BLaER1 treated with 17β-estradiol and CSF1 and Interleukin-3, amounts not matched to agents 10 nM and 100 nM (cell line): Measurements from ENCODE around the gene STX18.
A peak's percentile ranks its signal among the peaks of the same experiment; 100 is the strongest.

ENCODE experiments used
- H3K27ac ChIP-seq, 11 experiments: shearing (Covaris generic); formaldehyde crosslinking; 2 replicates each; pipeline ENCODE4 v1.8.1; 2022
- H3K27me3 ChIP-seq, 11 experiments: shearing (Covaris generic); formaldehyde crosslinking; 2 replicates each; pipeline ENCODE4 v1.8.1; 2022
- H3K36me3 ChIP-seq, 11 experiments: shearing (Covaris generic); formaldehyde crosslinking; 2 replicates each; pipeline ENCODE4 v1.8.1; 2022
- H3K4me1 ChIP-seq, 10 experiments: shearing (Covaris generic); formaldehyde crosslinking; 2 replicates each; pipeline ENCODE4 v1.8.1; 2022
- H3K4me2 ChIP-seq, 11 experiments: shearing (Covaris generic); formaldehyde crosslinking; 2 replicates each; pipeline ENCODE4 v1.8.1; 2022
- H3K4me3 ChIP-seq, 10 experiments: shearing (Covaris generic); formaldehyde crosslinking; 2 replicates each; pipeline ENCODE4 v1.8.1; 2022
- H3K9ac ChIP-seq, 11 experiments: shearing (Covaris generic); formaldehyde crosslinking; 2 replicates each; pipeline ENCODE4 v1.8.1; 2022
- H3K9me3 ChIP-seq, 11 experiments: shearing (Covaris generic); formaldehyde crosslinking; replicated peaks in 1 of 11; 2 replicates each; pipeline ENCODE4 v1.8.1; 2022
- H4K20me1 ChIP-seq, 11 experiments: shearing (Covaris generic); formaldehyde crosslinking; 2 replicates each; pipeline ENCODE4 v1.8.1; 2022
- Cebpa-rat ChIP-seq, 11 experiments: shearing (Covaris generic); IDR thresholded peaks; 2 replicates each; pipeline ENCODE4 v1.8.1; 2022

The STX18 gene

GRCh38 chr4:4486969-4487368, 54.9 kb downstream of the STX18 start:
- 0 out of 22 replicates have a peak, but pooled peaks cover 0 to 9% (median 0%) of the 10 kb centered on the region in 11 experiments for H3K36me3 ChIP-seq
- H3K27ac ChIP-seq, result no peak overlapping the region
- H3K4me1 ChIP-seq, result peaks cover 7 to 25% (median 19%) of the 10 kb centered on the region in 10 experiments; a peak in 19 of 20 replicates
- TF ChIP-seq Cebpa-rat (IDR thresholded peaks at IDR 0.05), result no peak
- H3K4me2 ChIP-seq, result no peak overlapping the region
- H4K20me1 ChIP-seq, result peaks cover 53 to 97% (median 79%) of the 10 kb centered on the region in 11 experiments
- H3K9ac ChIP-seq, result no peak overlapping the region
- no peaks in the 10 kb centered on the region for H3K9me3 ChIP-seq
- H3K27me3 ChIP-seq, result no peaks in the 10 kb centered on the region
- no peak overlapping the region for H3K4me3 ChIP-seq

GRCh38 chr4:4485806-4486205, 56.0 kb downstream of the STX18 start:
- Histone ChIP-seq H3K27me3 (no peaks in the 10 kb centered on the region), H3K36me3 (0 out of 22 replicates have a peak, but pooled peaks cover 0 to 9% (median 0%) of the 10 kb centered on the region in 11 experiments), H3K27ac (no peak overlapping the region), H3K4me2 (peak overlapping the region in 8 of 11 experiments; percentile 11 to 55 (median 38); a peak in 13 of 22 replicates), H3K9ac (no peak overlapping the region), H3K9me3 (no peaks in the 10 kb centered on the region), H4K20me1 (peaks cover 65 to 97% (median 91%) of the 10 kb centered on the region in 11 experiments), H3K4me1 (peaks cover 0 to 14% (median 11%) of the 10 kb centered on the region in 10 experiments; a peak in 14 of 20 replicates), H3K4me3 (no peak overlapping the region)
- no peak for TF ChIP-seq Cebpa-rat (IDR thresholded peaks at IDR 0.05)

GRCh38 chr4:4481399-4481994, 60.4 kb downstream of the STX18 start:
- Histone ChIP-seq H3K9ac (no peak overlapping the region), H3K4me2 (no peak overlapping the region)

GRCh38 chr4:4480685-4481398, 61.0 kb downstream of the STX18 start:
- Histone ChIP-seq H3K36me3 (peaks cover 0 to 19% (median 0%) of the 10 kb centered on the region in 11 experiments; a peak in 4 of 22 replicates), H3K4me2 (no peak overlapping the region), H4K20me1 (peaks cover 70 to 97% (median 86%) of the 10 kb centered on the region in 11 experiments), H3K27ac (no peak overlapping the region), H3K9ac (no peak overlapping the region), H3K27me3 (no peaks in the 10 kb centered on the region), H3K4me1 (peaks cover 0 to 9% (median 7%) of the 10 kb centered on the region in 10 experiments; a peak in 14 of 20 replicates), H3K4me3 (no peak overlapping the region), H3K9me3 (no peaks in the 10 kb centered on the region)
- no peak for TF ChIP-seq Cebpa-rat (IDR thresholded peaks at IDR 0.05)

More at GRCh38 chr4:4481399-4481994, 60.4 kb downstream of the STX18 start:
- Histone ChIP-seq H3K4me3 (no peak overlapping the region), H3K27me3 (no peaks in the 10 kb centered on the region), H3K4me1 (peaks cover 0 to 13% (median 9%) of the 10 kb centered on the region in 10 experiments; a peak in 14 of 20 replicates), H4K20me1 (peaks cover 74 to 100% (median 92%) of the 10 kb centered on the region in 11 experiments), H3K36me3 (peaks cover 0 to 19% (median 0%) of the 10 kb centered on the region in 11 experiments; a peak in 4 of 22 replicates), H3K9me3 (no peaks in the 10 kb centered on the region), H3K27ac (no peak overlapping the region)
- TF ChIP-seq Cebpa-rat (IDR thresholded peaks at IDR 0.05), result no peak

- Histone ChIP-seq H3K4me2 (no peak overlapping the region), H3K4me3 (no peak overlapping the region), H3K27ac (no peak overlapping the region)
These were observed 61.6 kb downstream of the STX18 start for GRCh38 chr4:4480205-4480604.

GRCh38 chr4:4479366-4479765, 62.5 kb downstream of the STX18 start:
- Histone ChIP-seq H4K20me1 (peaks cover 61 to 97% (median 80%) of the 10 kb centered on the region in 11 experiments), H3K27me3 (no peaks in the 10 kb centered on the region), H3K9me3 (no peaks in the 10 kb centered on the region), H3K27ac (no peak overlapping the region), H3K36me3 (peaks cover 0 to 19% (median 0%) of the 10 kb centered on the region in 11 experiments; a peak in 4 of 22 replicates), H3K4me1 (peaks cover 0 to 8% (median 0%) of the 10 kb centered on the region in 10 experiments; a peak in 5 of 20 replicates), H3K4me3 (no peak overlapping the region), H3K4me2 (no peak overlapping the region), H3K9ac (no peak overlapping the region)
- no peak for TF ChIP-seq Cebpa-rat (IDR thresholded peaks at IDR 0.05)

More at GRCh38 chr4:4480205-4480604, 61.6 kb downstream of the STX18 start:
- H3K9me3 ChIP-seq, result no peaks in the 10 kb centered on the region
- H4K20me1 ChIP-seq, result peaks cover 64 to 97% (median 84%) of the 10 kb centered on the region in 11 experiments
- H3K36me3 ChIP-seq, result peaks cover 0 to 19% (median 0%) of the 10 kb centered on the region in 11 experiments; a peak in 4 of 22 replicates
- H3K27me3 ChIP-seq, result no peaks in the 10 kb centered on the region
- H3K4me1 ChIP-seq, result peaks cover 0 to 3% (median under 1%) of the 10 kb centered on the region in 10 experiments; a peak in 8 of 20 replicates
- TF ChIP-seq Cebpa-rat (IDR thresholded peaks at IDR 0.05), result no peak
- H3K9ac ChIP-seq, result no peak overlapping the region

- Histone ChIP-seq H3K4me1 (peaks cover 0 to 22% (median 3%) of the 10 kb centered on the region in 10 experiments; a peak in 8 of 20 replicates), H3K9ac (no peak overlapping the region), H3K36me3 (peaks cover 0 to 19% (median 0%) of the 10 kb centered on the region in 11 experiments; a peak in 5 of 22 replicates), H3K27ac (no peak overlapping the region), H3K4me3 (no peak overlapping the region), H3K9me3 (no peaks in the 10 kb centered on the region), H3K4me2 (no peak overlapping the region), H4K20me1 (peaks cover 62 to 97% (median 82%) of the 10 kb centered on the region in 11 experiments), H3K27me3 (no peaks in the 10 kb centered on the region)
- no peak for TF ChIP-seq Cebpa-rat (IDR thresholded peaks at IDR 0.05)
These were observed 64.1 kb downstream of the STX18 start for GRCh38 chr4:4477796-4478195.

GRCh38 chr4:4477391-4477790, 64.5 kb downstream of the STX18 start:
- Histone ChIP-seq H3K36me3 (peaks cover 0 to 19% (median 0%) of the 10 kb centered on the region in 11 experiments; a peak in 5 of 22 replicates), H4K20me1 (peaks cover 60 to 97% (median 82%) of the 10 kb centered on the region in 11 experiments), H3K4me2 (no peak overlapping the region), H3K27me3 (no peaks in the 10 kb centered on the region), H3K4me3 (no peak overlapping the region), H3K9ac (no peak overlapping the region), H3K9me3 (no peaks in the 10 kb centered on the region), H3K4me1 (peaks cover 0 to 22% (median 3%) of the 10 kb centered on the region in 10 experiments; a peak in 8 of 20 replicates), H3K27ac (no peak overlapping the region)
- no peak for TF ChIP-seq Cebpa-rat (IDR thresholded peaks at IDR 0.05)

- Histone ChIP-seq H4K20me1 (peaks cover 43 to 87% (median 65%) of the 10 kb centered on the region in 11 experiments; a peak in 19 of 22 replicates), H3K36me3 (peaks cover 19 to 46% (median 25%) of the 10 kb centered on the region in 11 experiments), H3K9ac (no peak overlapping the region), H3K4me3 (no peak overlapping the region), H3K27me3 (no peaks in the 10 kb centered on the region), H3K9me3 (no peaks in the 10 kb centered on the region), H3K4me1 (peaks cover 0 to 22% (median 3%) of the 10 kb centered on the region in 10 experiments; a peak in 8 of 20 replicates), H3K27ac (no peak overlapping the region), H3K4me2 (peak overlapping the region in 3 of 11 experiments; percentile 43 to 69 (median 50); a peak in 3 of 22 replicates)
- no peak for TF ChIP-seq Cebpa-rat (IDR thresholded peaks at IDR 0.05)
These were observed 67.4 kb downstream of the STX18 start for GRCh38 chr4:4474476-4474875.
